ENCODE data around the gene TP53AIP1. TPM values are rescaled to one million over a fixed set of nuclear protein-coding genes. Genes with fewer than 3 reads are reported as not detected.

TP53AIP1 gene
- total RNA-seq, 6 experiments from 2014 or later: 0.22 TPM; not detected in 5

DNA sequence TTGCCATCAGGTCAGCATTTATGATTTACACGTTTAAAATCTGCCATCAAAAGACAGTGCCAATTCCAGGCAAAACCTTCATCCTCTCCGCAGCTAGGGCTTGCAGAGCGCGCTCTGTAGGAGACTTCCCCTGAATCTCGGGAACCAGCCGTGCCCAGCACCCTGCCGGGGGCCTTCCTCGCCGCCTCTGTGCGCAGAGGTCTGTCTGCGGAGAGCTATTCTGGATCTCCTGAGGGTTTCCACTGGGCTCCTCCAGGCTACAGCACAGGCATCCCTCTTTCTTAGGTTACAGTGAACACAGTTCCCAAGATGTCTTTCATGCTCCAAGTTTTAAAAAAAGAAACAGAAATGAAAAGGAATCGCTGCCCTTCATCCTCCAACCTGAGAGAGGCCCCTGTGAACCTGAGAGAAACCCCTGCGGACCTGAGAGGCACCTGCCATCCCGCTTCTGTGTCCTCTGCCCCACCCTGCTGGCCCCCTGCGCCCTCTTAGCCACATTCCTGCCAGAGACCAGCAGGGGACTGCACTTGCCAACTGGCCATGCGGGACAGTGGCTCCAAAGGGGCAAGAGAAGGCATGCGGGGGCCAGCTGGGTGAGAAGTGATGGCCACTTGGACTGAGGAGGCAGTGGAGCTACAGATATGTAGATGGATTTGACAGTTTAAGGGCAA is 16.1 kb downstream of the TP53AIP1 start:
- H3K27me3 ChIP-seq: no peaks in the 10 kb centered on the region
- no peaks in the 10 kb centered on the region for H3K4me1 ChIP-seq
- DNase-seq (peak in 1 of 3 donors; percentile 48), ATAC-seq (no peak)
- TF ChIP-seq, protein P1, sequence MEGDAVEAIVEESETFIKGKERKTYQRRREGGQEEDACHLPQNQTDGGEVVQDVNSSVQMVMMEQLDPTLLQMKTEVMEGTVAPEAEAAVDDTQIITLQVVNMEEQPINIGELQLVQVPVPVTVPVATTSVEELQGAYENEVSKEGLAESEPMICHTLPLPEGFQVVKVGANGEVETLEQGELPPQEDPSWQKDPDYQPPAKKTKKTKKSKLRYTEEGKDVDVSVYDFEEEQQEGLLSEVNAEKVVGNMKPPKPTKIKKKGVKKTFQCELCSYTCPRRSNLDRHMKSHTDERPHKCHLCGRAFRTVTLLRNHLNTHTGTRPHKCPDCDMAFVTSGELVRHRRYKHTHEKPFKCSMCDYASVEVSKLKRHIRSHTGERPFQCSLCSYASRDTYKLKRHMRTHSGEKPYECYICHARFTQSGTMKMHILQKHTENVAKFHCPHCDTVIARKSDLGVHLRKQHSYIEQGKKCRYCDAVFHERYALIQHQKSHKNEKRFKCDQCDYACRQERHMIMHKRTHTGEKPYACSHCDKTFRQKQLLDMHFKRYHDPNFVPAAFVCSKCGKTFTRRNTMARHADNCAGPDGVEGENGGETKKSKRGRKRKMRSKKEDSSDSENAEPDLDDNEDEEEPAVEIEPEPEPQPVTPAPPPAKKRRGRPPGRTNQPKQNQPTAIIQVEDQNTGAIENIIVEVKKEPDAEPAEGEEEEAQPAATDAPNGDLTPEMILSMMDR (IDR thresholded peaks at IDR 0.05): no peak
- no peak for TF ChIP-seq POLR2A (IDR thresholded peaks at IDR 0.05)
- no peak overlapping the region for H3K27ac ChIP-seq
- WGBS (ENCODE audit: insufficient coverage, low coverage, low lambda C conversion rate, missing lambda C conversion rate): 64% methylated on average over 15 of the region's 17 CpGs
- no peak overlapping the region for H3K4me3 ChIP-seq
- intact Hi-C loops (cut with DNase I): no loop called here
- no peaks in the 10 kb centered on the region for H3K9me3 ChIP-seq
- no peaks in the 10 kb centered on the region for H3K36me3 ChIP-seq

DNA sequence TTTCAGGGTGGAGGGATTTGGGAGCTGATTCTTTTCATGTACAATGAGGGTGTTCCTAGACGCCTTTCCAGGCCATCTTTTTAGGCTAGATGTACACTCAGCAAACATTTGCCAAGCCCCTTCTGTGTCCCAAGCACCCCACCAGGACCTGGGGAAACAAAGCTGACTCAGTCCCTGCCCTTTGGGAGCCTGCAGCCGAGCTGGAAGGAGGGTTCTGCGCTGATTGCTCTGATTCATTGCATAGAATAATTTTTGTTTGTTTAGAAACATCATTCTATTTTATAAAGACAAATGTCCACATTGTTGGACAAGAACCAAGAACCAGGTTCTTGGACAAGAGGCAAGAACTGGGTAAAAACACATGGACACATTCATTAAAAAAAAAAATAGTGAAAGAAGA is 16.7 kb downstream of the TP53AIP1 start:
- H3K27me3 ChIP-seq: no peaks in the 10 kb centered on the region
- H3K4me3 ChIP-seq: no peak overlapping the region
- DNase-seq (peak in 1 of 3 donors; percentile 18), ATAC-seq (no peak)
- no peak for TF ChIP-seq POLR2A (IDR thresholded peaks at IDR 0.05)
- TF ChIP-seq, protein P1 (IDR thresholded peaks at IDR 0.05): no peak
- H3K27ac ChIP-seq: no peak overlapping the region
- H3K4me1 ChIP-seq: no peaks in the 10 kb centered on the region
- intact Hi-C loops (cut with DNase I): no loop called here
- 68% methylated on average over 2 of the region's 3 CpGs for WGBS (ENCODE audit: insufficient coverage, low coverage, low lambda C conversion rate, missing lambda C conversion rate)
- no peaks in the 10 kb centered on the region for H3K9me3 ChIP-seq
- no peaks in the 10 kb centered on the region for H3K36me3 ChIP-seq

DNA sequence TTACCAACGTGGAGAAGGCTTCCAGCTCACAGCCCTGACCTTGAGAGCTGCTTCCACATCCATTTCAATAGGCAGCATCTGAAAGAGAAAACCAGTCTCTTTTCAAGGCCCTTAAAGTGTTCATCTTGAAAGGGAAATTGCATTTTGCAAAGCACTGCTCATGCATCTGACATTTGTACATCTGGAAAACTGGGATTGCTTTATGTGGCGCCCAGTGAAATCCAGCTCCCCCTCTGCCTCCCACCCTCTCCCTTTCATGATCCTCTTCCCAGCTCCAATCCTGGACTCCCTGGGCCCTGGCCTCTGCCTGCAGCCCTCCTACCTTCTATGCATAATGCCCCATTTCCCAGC is 17.4 kb downstream of the TP53AIP1 start:
- Histone ChIP-seq H3K27ac (no peak overlapping the region), H3K36me3 (no peaks in the 10 kb centered on the region), H3K4me3 (no peak overlapping the region), H3K9me3 (no peaks in the 10 kb centered on the region), H3K27me3 (no peaks in the 10 kb centered on the region), H3K4me1 (no peaks in the 10 kb centered on the region)
- intact Hi-C loops (cut with DNase I): no loop called here
- ATAC-seq (no peak), DNase-seq (no peak)
- WGBS (ENCODE audit: insufficient coverage, low coverage, low lambda C conversion rate, missing lambda C conversion rate): 80% methylated on average over 1 of the region's 2 CpGs
- TF ChIP-seq, protein P1 (IDR thresholded peaks at IDR 0.05): no peak
- TF ChIP-seq POLR2A (IDR thresholded peaks at IDR 0.05): no peak

DNA sequence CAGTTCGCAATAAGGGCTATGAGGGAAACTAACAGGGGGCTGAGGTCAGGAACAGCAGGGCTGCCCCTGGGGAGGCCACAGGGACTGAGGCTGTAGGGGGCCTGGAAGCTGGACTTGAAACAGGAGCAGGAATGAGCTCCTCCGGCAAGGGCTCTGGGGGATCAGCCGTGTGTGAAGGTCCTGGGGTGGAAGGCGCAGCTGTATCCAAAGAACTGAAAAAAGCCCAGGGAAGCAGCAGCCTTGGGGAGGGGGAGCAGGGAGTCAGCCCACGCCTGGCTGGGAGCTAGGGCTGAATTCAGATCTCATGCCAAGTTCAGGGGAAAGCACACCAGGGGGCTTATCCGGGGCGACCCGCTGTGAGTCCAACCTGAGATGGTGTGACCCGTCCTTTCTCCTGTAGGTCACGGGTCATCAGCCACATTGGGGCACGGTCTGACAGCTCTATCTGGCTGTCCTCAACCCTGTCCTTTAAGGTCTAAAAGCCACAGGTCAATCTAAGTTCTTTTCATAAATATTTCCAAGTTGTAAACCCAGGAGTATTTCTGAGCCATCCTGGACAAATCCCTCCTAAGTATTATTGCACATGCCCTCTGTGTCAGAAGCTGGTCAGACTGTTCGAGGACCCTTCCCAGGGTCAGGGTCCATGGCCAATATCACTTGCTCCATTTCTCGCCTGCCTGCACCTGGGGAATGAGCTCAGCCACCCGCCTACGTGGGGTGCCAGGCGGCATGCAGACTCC is 18.0 kb downstream of the TP53AIP1 start:
- Histone ChIP-seq H3K36me3 (no peaks in the 10 kb centered on the region), H3K27me3 (no peaks in the 10 kb centered on the region), H3K9me3 (no peaks in the 10 kb centered on the region), H3K4me3 (no peak overlapping the region), H3K4me1 (no peaks in the 10 kb centered on the region), H3K27ac (no peak overlapping the region)
- DNase-seq (peak in 1 of 3 donors; percentile 37), ATAC-seq (no peak)
- WGBS (ENCODE audit: insufficient coverage, low coverage, low lambda C conversion rate, missing lambda C conversion rate): 64% methylated on average over 3 of the region's 16 CpGs
- intact Hi-C loops (cut with DNase I): no loop called here
- TF ChIP-seq POLR2A (IDR thresholded peaks at IDR 0.05): no peak
- TF ChIP-seq, protein P1 (IDR thresholded peaks at IDR 0.05): no peak
